Breast epithelium (tissue), 4 donors: ENCODE results near the gene TUBB4B. TPM values are rescaled to one million over a fixed set of nuclear protein-coding genes. Genes with fewer than 3 reads are reported as not detected.

ENCODE experiments used
- DNase-seq, 2 donors: peaks; one replicate each; pipeline ENCODE4 v3.0.0-alpha.2; 2019; ENCODE audit warnings: low spot score in 2 of 2
- H3K27ac ChIP-seq, 2 donors: fragments of 200-600 bp; sonication (generic) in 1 of 2; one replicate each; pipeline ENCODE4 v1.5.1; 2016 to 2019; ENCODE audit warnings: mild to moderate bottlenecking in 1 of 2
- H3K27me3 ChIP-seq, 2 donors: fragments of 200-600 bp; sonication (generic) in 1 of 2; one replicate each; pipeline versions ENCODE4 v1.5.1 to v1.6.0; 2017 to 2019; ENCODE audit warnings: control low read depth in 1 of 2, mild to moderate bottlenecking in 1 of 2
- H3K36me3 ChIP-seq: fragments of 200-600 bp; one replicate; pipeline ENCODE4 v1.5.1; 2019
- H3K4me1 ChIP-seq, 2 donors: fragments of 200-600 bp; sonication (generic); one replicate each; pipeline ENCODE4 v1.5.1; 2016 to 2019; ENCODE audit warnings: control low read depth in 1 of 2
- H3K4me3 ChIP-seq, 3 donors: fragments of 200-600 bp; sonication (generic); 1 replicate in 2 of 3; 2 replicates in 1 of 3; pipeline ENCODE4 v1.5.1; 2016 to 2019; ENCODE audit warnings: mild to moderate bottlenecking in 3 of 3, moderate library complexity in 2 of 3
- H3K9me3 ChIP-seq, 2 donors: fragments of 200-600 bp; sonication (generic) in 1 of 2; one replicate each; pipeline ENCODE4 v1.5.1; 2016 to 2019; ENCODE audit warnings: control low read depth in 1 of 2
- POLR2A ChIP-seq: fragments of 450-650 bp; IDR thresholded peaks from one replicate; pipeline ENCODE4 v1.6.1; 2016; ENCODE audit warnings: antibody characterized with exemption, mild to moderate bottlenecking, moderate library complexity
- POLR2AphosphoS5 ChIP-seq, 3 donors: sonication (generic); formaldehyde crosslinking; IDR thresholded peaks; one replicate each; pipeline ENCODE4 v1.6.1; 2017; ENCODE audit warnings: antibody characterized with exemption in 3 of 3
- intact Hi-C: fragments of 100-400 bp; cut with DNase I; formaldehyde crosslinking; loops from one replicate; pipeline ENCODE4 v1.15.1; 2023; ENCODE audit warnings: low total_unique reads
- total RNA-seq, 3 donors: library from RNA; depleted of rRNA; stranded (reverse); fragments of >200 nt; gene quantifications; one replicate each; pipeline ENCODE4 v1.1.0, GENCODE V29; 2016
- TF ChIP-seq, protein P1 (sequence below), 3 donors: fragments of 450-650 bp; IDR thresholded peaks; one replicate each; pipeline ENCODE4 v1.5.1; 2016 to 2017; ENCODE audit warnings: antibody characterized with exemption in 3 of 3, mild to moderate bottlenecking in 3 of 3, moderate library complexity in 3 of 3

TUBB4B gene
- total RNA-seq, 3 donors from 2014 or later, result 112 to 188 (median 183) TPM

DNA sequence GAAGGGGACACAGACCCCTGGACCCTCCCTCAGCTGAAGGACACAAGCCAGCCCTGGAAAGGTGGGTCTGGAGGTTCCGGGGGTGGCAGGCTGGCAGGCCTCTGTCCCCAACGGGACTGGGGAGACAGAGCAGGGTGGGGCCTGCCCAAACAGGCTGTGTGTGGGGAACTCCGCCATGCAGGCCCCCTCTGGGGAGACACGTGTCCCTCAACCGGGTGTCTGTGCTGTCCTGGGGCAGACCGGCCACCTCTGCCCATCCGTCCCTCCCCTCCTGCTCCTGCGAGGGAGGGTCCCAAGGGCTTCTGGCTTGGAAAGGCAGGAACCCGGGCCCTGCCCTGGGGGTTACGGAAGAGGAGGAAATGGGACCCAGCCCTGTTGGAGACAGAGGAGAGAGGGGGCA is 9.0 kb upstream of the TUBB4B start:
- peaks cover 0 to 13% of the 10 kb centered on the region in 2 donors for H3K4me1 ChIP-seq
- H3K9me3 ChIP-seq, result no peaks in the 10 kb centered on the region
- TF ChIP-seq, protein P1, sequence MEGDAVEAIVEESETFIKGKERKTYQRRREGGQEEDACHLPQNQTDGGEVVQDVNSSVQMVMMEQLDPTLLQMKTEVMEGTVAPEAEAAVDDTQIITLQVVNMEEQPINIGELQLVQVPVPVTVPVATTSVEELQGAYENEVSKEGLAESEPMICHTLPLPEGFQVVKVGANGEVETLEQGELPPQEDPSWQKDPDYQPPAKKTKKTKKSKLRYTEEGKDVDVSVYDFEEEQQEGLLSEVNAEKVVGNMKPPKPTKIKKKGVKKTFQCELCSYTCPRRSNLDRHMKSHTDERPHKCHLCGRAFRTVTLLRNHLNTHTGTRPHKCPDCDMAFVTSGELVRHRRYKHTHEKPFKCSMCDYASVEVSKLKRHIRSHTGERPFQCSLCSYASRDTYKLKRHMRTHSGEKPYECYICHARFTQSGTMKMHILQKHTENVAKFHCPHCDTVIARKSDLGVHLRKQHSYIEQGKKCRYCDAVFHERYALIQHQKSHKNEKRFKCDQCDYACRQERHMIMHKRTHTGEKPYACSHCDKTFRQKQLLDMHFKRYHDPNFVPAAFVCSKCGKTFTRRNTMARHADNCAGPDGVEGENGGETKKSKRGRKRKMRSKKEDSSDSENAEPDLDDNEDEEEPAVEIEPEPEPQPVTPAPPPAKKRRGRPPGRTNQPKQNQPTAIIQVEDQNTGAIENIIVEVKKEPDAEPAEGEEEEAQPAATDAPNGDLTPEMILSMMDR (IDR thresholded peaks at IDR 0.05), result no peak
- TF ChIP-seq POLR2A (no peak), POLR2AphosphoS5 (IDR thresholded peaks at IDR 0.05) (no peak)
- no peak overlapping the region for H3K27ac ChIP-seq
- no peak overlapping the region for H3K4me3 ChIP-seq
- H3K27me3 ChIP-seq, result peaks cover 27 to 80% of the 10 kb centered on the region in 2 donors
- no peaks in the 10 kb centered on the region for H3K36me3 ChIP-seq
- intact Hi-C loops, result loop anchor here (10.0 kb wide), 1 partner anchor 117 kb away; the partner anchor contains the start of gene DPP7
- DNase-seq, result no peak

GRCh38 chr9:137232510-137232909 is 8.6 kb upstream of the TUBB4B start:
- H3K4me1 ChIP-seq, result peaks cover 0 to 14% of the 10 kb centered on the region in 2 donors
- H3K36me3 ChIP-seq, result no peaks in the 10 kb centered on the region
- H3K9me3 ChIP-seq, result no peaks in the 10 kb centered on the region
- DNase-seq, result no peak
- TF ChIP-seq, protein P1 (IDR thresholded peaks at IDR 0.05), result no peak
- TF ChIP-seq POLR2A (no peak), POLR2AphosphoS5 (IDR thresholded peaks at IDR 0.05) (no peak)
- no peak overlapping the region for H3K27ac ChIP-seq
- H3K27me3 ChIP-seq, result peaks cover 27 to 80% of the 10 kb centered on the region in 2 donors
- no peak overlapping the region for H3K4me3 ChIP-seq
- intact Hi-C loops, result loop anchor here (10.0 kb wide), 1 partner anchor 118 kb away; the partner anchor contains the start of gene DPP7

DNA sequence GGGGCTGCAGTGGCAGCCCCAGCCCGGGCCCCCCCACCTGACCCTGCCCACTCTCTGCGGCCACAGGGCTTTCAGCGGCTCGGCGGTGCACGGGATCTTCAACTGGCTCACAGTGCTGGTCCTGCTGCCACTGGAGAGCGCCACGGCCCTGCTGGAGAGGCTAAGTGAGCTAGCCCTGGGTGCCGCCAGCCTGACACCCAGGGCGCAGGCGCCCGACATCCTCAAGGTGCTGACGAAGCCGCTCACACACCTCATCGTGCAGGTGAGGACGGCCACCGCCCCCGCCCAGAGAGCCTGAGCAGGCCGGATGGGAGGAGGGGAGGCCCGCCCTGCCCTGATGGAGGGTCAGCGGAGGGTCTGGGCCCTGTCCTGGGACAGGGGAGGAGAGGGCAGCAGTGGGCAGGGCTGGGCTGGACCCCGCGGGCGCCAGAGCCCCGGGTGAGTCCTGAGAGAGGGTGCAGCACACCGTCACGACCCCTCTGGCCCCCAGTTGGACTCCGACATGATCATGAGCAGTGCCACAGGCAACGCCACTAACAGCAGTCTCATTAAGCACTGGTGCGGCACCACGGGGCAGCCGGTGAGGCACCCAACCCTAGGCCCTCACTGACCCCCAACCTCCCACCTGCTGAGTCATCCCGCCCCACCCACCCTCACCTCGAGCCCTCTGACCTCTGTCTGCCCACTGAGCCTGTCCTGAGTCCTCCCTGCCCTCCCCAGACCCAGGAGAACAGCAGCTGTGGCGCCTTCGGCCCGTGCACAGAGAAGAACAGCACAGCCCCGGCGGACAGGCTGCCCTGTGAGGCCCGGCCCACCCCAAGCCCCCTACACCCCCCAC is 7.7 kb upstream of the TUBB4B start:
- H3K9me3 ChIP-seq, result no peaks in the 10 kb centered on the region
- TF ChIP-seq POLR2A (no peak), POLR2AphosphoS5 (IDR thresholded peaks at IDR 0.05) (no peak)
- TF ChIP-seq, protein P1 (IDR thresholded peaks at IDR 0.05), result no peak
- H3K36me3 ChIP-seq, result no peaks in the 10 kb centered on the region
- no peak overlapping the region for H3K27ac ChIP-seq
- peaks cover 0 to 21% of the 10 kb centered on the region in 2 donors for H3K4me1 ChIP-seq
- no peak for DNase-seq
- intact Hi-C loops, result loop anchor here (10.0 kb wide), 1 partner anchor 119 kb away; the partner anchor contains the start of gene DPP7
- H3K4me3 ChIP-seq, result no peak overlapping the region
- peaks cover 27 to 76% of the 10 kb centered on the region in 2 donors for H3K27me3 ChIP-seq

DNA sequence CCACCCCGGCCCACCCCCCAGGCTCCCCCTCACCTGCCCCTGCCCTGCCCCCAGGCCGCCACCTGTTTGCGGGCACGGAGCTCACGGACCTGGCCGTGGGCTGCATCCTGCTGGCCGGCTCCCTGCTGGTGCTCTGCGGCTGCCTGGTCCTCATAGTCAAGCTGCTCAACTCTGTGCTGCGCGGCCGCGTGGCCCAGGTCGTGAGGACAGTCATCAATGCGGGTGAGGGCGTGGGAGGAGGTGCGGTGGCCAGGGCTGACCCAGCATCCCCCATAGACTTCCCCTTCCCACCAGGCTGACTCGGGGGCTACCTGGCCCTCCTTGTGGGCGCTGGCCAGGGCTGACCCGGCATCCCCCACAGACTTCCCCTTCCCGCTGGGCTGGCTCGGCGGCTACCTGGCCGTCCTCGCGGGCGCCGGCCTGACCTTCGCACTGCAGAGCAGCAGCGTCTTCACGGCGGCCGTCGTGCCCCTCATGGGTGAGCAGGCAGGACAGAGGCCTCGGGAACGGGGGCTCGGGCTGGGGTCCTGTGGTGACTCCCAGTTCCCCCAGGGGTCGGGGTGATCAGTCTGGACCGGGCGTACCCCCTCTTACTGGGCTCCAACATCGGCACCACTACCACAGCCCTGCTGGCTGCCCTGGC is 6.9 kb upstream of the TUBB4B start:
- TF ChIP-seq POLR2A (no peak), POLR2AphosphoS5 (IDR thresholded peaks at IDR 0.05) (no peak)
- TF ChIP-seq, protein P1 (IDR thresholded peaks at IDR 0.05), result no peak
- Histone ChIP-seq H3K27me3 (peaks cover 27 to 68% of the 10 kb centered on the region in 2 donors), H3K27ac (no peak overlapping the region), H3K4me3 (no peak overlapping the region), H3K4me1 (peaks cover 0 to 21% of the 10 kb centered on the region in 2 donors), H3K9me3 (no peaks in the 10 kb centered on the region), H3K36me3 (no peaks in the 10 kb centered on the region)
- DNase-seq, result no peak
- intact Hi-C loops, result loop anchor here (10.0 kb wide), 1 partner anchor 119 kb away; the partner anchor contains the start of gene DPP7
